Fibroblast of lung (primary cell): ENCODE results near the gene CCDC80.

Source experiments
- CTCF ChIP-seq, 2 donors: IDR thresholded peaks in 1 of 2; conservative IDR thresholded peaks in 1 of 2; 1 replicate in 1 of 2; 2 replicates in 1 of 2; pipeline ENCODE4 v1.5.1; 2011 to 2012; ENCODE audit warnings: low read length in 2 of 2, control low read depth in 1 of 2, inconsistent platforms in 1 of 2, low read depth in 1 of 2, mild to moderate bottlenecking in 1 of 2
- EZH2 ChIP-seq: IDR thresholded peaks from 2 replicates; pipeline ENCODE4 v1.5.1; 2012; ENCODE audit warnings: low read length, control low read depth, mild to moderate bottlenecking; ENCODE audit errors: missing control alignments

- TF ChIP-seq CTCF (conservative IDR thresholded peaks at IDR 0.05 in 1 of 2, IDR thresholded peaks at IDR 0.05 in 1 of 2; ENCODE audit: low read depth in 1 of 2, low read length in 2 of 2) = no peak
- TF ChIP-seq EZH2 = no peak
These were observed 13.5 kb downstream of the CCDC80 start for GRCh38 chr3:112627419-112627818.
